Ammon's horn (tissue), 1 donor: ENCODE results near the gene MED23.
"Not testable (repeated sequence)": the region's sequence is repeated elsewhere in the genome, so short reads cannot be mapped to it uniquely, and the experiment has no call there.

Experiments
- DNase-seq: peaks from one replicate; pipeline ENCODE4 v3.0.0-alpha.2; 2016; ENCODE audit warnings: low spot score

Gene MED23

DNA sequence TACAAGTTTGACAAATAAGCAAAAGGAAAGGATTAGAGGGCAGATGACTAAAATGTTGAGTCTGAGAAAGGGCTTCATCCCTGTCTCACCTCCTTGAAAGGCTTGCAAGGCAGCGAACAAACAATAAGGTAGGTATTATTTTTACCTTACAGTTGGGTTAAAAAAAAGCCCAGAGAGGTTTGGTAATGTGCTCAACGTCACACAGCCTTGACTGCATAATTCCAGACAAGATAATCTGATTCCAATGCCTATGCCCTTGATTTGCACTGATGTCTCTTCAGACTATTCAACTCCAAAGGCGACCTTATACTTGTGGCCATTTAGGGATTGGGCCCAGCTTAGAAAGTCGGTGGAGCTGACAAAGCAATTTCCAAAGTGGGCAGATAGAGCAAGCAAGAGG lies 53.4 kb downstream of the MED23 start:
- no peak for DNase-seq

DNA sequence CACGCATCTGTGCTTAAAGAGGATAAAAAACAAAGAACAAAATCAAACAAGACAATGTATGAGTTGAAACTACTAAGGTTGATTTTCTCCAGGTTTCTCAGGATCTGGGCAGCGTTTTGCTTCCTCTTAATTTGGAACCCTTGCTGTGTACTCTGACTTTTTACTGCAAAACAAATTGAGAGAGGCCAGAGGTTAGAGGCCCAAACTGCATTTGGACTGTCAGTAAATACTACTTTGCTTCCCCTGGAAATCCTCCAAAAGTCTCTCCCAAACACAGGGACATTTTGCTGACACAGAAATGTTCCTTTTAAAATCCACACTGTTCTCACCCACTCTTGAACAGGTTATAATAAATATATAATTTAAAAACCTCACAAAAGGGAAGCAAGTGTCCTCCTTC lies 53.9 kb downstream of the MED23 start:
- DNase-seq = no peak

DNA sequence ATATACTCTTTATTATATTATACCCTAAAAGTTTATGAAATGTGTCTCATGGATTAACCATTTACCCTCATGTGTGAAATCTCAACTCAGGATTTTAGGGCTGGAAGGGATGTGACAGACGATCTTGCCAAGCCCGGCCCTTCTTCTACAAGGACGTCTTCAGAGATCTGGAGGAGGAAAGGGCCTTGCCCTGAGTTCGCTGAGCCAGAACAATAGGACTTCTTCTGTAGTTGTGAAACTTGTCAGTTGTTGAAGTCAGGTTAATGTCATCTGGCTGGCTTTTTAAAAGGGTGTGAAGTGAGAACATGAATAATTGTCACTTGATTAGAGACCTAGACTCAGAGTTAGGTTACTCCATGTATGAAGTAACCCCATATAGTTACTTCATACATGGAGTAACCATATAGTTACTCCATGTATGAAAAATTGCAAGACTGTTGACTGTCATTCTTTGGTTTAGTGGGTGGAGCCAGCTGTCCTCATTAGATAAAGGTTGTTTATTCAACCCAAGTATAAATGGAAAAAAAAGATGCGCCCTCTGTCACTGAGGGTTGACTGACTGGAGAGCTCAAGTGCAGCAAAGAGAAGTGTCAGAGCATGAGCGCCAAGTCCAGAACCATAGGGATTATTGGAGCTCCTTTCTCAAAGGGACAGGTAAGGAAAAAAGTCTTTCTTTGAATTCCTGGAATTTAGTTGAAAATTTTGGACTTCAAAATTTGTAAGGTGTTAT lies 55.2 kb downstream of the MED23 start, which contains the start of gene ARG1:
Gene ARG1, plus strand, starts transcription at position 541 of the 730 bp plus-strand sequence. Its CDS starts 57 bp downstream, at position 598.
- no peak for DNase-seq

DNA sequence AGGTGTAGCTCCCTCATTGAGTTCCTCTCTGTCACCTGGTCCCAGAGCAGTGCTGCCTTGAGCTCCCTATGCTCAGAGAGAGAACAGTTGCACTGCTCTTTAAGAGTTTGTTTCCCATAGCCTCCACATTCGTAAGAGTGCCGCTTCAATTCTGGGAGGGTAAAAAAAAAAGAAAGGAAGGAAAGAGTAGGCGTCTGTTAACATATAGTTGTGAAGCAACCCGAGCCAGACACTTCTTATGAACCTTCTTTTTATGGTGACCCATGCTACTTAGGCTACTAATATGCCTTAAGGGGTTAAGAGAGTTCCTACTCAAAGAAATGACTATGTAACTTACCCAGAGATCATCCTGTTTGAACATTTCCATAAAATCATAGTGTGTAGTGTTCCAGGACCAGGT lies 59.3 kb downstream of the MED23 start:
- no peak for DNase-seq

DNA sequence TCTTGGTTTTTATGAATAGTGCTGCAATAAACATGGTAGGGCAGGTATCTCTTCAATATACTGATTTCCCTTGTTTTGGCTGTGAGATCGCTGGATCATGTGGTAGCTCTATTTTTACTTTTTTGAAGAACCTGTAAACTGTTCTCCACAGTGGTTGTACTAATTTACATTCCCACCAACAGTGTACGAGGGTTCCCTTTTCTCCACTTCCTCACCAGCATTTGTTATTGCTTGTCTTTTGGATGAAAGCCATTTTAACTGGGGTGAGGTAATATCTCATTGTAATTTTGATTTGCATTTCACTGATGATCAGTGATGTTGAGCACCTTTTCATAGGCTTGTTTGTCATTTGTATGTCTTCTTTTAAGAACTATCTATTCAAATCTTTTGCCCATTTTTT lies 63.0 kb downstream of the MED23 start:
- no peak for DNase-seq

DNA sequence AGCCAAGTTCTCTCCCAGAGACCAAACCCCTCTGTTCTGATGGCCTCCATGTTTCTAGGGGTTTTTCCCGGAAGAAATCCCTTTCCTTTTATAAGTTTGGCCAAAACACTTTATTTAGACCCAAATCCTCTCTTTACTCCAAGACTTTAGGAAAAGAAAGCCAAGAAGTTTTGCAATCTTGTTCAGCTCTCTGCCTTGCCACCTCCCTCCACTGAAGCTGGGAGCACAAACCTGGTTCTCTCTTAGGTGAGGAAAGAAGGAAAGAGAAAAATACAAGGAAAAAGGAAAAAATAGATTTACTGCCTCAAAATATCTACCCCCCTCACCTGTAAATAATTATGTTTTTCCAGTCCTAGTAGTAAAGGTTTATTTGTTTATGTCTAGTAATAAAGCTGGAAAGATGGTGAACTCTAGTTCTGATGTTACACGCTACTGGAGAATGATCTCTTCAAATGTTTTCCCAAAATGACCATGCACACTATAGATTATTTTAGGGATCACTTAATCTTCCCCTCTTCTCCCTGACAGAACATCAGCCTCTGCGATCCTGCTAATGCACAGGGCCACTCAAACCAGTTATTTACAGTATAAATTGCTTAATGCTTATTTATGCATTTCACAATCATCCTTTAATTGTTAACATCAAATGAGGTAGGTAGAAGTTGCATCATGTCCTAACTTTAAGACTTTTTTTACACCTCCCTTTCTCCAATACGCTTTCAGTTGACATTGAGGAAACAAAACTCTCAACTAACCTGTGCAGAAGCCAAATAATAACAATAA lies 65.9 kb downstream of the MED23 start:
- DNase-seq = no peak

DNA sequence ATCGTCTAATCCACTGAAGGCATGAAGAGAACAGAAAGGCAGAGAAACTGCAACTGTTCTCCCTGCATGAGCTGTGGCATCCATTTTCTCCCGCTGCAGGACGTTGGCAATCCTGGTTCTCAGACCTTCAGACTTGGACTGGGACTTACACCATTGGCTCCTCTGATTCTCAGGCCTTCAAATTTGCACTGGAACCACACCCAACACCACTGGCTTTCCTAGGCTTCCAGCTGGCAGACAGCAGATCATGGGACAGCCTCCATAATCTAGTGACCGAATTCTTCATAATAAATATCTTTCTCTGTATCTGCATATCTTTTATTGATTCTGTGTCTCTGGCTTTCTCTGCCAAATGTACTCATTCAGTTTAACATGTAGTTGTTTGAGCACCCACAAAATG lies 69.1 kb downstream of the MED23 start:
- DNase-seq = no peak

DNA sequence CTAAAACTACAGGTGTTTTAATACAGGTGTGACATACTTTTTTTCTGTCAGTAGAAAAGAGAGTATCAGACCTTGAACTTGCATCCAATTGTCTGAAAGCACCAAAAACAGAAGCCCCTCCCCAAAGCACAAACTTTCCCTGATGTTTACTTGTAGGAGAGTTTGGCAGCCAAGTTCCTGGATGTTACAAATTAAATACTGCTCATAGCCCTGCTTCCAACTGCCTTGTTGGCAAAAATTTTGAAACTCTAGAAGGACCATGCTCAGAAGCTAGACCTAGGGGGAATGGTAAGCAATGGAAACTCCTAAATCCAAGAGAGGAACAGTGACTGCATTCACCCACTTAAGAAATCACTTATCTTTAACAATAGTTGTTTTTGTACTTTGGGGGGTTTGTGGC lies 72.0 kb downstream of the MED23 start:
- DNase-seq = no peak

DNA sequence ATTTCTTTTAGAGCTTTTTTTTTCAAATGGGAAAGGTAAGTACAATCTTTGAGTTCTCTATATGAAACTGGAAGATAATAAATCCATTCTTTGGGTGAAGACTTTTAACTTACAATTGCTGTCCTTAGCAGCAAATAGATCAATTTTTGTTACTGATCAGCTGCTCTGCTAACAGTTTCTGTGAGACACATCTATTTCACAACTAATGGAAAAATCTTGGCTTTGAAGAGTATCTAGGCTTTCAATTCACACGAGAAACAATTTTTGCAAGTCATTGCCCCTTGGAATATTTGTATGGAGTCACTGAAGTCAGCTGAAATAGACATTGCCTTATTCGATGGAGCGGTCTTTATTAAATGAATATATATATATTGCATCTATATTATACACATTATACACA lies 75.5 kb downstream of the MED23 start:
- DNase-seq = no peak

DNA sequence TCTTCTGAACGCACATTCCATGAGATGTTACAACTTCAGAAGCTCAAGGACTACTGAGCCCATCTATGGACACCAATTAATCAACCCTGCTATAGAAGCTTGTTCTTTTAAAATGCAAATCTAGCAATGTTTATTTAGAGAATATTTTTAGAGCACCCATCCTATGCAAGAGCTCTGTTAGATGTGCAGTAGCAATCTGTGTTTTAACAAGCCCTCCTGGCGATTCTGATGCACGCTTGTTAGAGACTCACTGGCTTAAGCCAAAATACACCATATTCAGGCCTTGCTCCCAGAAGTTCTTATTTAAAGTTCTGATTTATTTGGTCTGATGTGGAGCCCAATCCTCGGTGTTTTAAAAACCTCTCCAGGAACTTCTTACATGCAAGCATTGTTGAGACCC lies 76.1 kb downstream of the MED23 start:
- no peak for DNase-seq

DNA sequence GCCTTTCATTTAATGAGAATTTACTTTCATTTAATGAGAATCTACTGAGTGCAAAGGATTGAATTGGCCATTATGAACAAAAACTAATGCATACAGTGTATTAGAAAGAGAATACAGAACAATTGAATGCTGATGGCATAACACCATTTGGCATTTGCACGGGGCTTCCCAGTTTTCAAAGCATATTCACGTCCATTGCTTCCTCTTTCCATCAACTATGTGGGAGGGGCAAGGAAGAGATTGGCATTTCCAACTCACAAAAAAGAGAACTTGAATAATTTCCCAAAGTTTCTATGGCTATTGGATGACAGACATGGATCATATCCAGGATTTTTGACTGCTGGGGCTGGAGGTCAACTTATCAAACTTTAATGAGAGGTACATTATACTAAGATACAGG lies 78.2 kb downstream of the MED23 start:
- DNase-seq = no peak

DNA sequence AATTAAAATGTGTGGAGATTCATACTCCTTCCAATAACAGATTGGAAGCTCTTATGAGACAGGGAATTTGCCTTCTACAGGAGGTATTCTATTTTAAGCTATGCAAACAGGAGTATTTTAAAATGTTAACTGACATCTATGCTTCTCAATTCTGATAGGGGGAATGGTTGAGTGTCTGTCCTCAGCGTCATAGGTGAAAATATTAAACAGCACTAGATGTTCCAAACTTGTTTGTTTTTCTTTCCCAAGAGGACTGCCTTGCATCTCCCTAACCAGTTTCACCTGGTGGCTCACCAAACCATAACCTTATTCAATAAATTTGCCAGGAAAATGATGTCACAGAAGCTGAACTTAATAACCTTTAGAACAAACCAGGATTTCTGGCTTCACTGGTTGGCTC lies 79.6 kb downstream of the MED23 start:
- no peak for DNase-seq

DNA sequence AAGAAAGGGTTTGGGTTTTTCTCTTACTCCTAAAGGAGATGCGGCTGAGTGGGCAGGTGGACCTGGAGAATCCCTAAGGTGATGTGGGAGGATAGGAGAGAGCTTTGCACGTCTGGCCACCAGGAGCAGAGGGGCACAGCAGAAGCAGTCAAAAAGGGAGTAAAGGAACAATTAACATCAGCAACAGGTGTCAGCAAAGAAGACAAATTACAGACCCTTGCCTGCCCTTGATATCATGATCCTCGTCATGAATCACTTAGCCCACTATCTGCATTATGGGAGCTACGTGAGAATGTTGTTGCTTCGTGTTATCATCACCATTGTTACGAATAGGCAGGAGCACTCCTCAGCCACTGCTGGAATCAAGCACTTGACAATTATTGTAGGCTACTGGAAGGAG lies 80.6 kb downstream of the MED23 start:
- DNase-seq = no peak

DNA sequence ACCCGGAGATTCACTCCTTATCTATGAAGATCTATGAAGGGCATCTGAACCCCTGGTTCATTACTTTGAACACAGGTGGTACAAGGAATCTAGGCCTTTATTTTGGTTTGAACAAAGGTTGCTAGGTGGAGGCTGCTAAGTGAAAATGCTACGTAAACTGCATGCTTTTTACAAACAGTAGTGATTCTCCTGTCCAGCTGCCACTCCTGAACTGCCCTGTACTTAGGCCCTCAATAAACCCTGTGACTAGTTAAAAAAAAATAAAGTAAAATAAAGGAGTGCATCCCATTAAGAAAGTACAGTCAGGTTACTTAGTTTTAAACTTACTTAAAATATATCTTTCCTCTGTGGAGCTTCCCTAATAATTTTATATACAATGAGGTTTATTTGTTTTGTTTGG lies 82.7 kb downstream of the MED23 start:
- DNase-seq = no peak

DNA sequence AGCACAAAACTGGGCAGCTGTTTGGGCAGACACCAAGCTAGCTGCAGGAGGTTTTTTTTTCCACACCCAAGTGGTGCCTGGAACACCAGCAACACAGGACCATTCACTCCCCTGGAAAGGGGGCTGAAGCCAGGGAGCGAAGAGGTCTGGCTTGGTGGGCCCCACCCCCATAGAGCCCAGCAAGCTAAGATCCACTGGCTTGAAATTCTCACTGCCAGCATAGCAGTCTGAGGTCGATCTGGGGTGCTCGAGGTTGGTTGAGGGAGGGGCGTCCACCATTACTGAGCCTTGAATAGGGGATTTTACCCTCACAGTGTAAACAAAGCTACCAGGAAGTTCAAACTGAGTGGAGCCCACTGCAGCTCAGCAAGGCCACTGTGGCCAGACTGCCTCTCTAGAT lies 89.4 kb downstream of the MED23 start:
- not testable (repeated sequence) for DNase-seq

DNA sequence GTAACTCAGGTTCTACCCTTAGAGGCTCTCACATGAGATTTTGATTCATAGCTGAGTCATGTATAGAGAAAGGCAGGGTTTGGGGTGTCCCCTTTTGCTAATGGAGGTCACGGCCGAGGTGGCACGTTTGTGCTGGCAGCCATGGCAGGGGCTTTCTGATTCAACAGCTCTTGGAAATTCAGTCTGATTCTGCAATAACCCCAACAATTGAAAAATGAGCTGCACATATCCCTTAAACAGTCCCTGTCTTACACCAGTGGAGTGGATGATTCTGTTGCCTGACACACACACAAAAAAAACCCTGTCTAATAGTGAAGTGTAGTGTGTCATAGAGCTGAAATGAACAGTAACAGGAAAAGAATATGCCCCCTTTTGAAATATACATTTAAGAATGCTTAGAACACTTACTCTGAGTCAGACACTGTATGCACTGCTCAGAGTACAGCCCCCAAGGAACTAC lies 95.4 kb downstream of the MED23 start:
- no peak for DNase-seq

DNA sequence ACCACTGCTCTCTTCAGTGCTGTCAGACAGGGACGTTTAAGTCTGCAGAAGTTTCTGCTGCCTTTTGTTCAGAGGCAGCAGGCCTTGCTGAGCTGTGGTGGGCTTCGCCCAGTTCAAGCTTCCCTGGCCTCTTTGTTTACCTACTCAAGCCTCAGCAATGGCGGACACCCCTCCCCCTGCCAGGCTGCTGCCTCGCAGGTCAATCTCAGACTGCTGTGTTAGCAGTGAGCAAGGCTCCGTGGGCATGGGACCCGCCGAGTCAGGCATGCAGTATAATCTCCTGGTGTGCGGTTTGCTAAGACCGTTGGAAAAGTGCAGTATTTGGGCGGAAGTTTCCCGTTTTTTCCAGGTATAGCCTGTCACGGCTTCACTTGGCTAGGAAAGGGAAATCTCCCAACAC lies 96.4 kb downstream of the MED23 start:
- DNase-seq = not testable (repeated sequence)

DNA sequence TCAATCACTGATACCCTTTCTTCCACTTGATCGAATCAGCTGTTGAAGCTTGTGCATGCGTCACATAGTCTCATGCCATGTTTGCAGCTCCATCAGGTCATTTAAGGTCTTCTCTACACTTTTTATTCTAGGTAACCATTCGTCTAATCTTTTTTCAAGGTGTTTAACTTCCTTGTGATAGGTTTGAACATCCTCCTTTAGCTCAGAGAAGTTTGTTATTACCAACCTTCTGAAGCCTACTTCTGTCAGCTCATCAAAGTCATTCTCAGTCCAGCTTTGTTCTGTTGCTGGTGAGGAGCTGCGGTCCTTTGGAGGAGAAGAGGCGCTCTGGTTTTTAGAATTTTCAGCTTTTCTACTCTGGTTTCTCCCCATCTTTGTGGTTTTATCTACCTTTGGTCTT lies 97.1 kb downstream of the MED23 start:
- DNase-seq = not testable (repeated sequence)

DNA sequence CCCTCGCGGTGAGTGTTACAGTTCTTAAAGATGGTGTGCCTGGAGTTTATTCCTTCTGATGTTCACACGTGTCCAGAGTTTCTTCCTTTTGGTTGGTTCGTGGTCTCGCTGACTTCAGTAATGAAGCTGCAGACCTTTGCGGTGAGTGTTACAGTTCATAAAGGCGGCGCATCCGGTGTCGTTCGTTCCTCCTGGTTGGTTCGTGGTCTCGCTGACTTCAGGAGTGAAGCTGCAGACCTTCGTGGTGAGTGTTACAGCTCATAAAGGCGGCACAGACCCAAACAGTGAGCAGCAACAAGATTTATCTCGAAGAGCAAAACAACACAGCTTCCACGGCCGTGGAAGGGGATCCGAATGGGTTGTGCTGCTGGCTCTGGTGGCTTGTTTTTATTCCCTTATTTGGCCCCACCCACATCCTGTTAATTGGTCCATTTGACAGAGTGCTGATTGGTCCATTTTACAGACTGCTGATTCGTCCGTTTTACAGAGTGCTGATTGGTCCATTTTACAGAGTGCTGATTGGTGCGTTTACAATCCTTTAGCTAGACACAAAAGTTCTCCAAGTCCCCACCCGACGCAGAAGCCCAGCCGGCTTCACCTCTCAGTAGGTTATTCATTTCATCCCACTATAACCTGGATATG lies 103.2 kb downstream of the MED23 start:
- DNase-seq = no peak

DNA sequence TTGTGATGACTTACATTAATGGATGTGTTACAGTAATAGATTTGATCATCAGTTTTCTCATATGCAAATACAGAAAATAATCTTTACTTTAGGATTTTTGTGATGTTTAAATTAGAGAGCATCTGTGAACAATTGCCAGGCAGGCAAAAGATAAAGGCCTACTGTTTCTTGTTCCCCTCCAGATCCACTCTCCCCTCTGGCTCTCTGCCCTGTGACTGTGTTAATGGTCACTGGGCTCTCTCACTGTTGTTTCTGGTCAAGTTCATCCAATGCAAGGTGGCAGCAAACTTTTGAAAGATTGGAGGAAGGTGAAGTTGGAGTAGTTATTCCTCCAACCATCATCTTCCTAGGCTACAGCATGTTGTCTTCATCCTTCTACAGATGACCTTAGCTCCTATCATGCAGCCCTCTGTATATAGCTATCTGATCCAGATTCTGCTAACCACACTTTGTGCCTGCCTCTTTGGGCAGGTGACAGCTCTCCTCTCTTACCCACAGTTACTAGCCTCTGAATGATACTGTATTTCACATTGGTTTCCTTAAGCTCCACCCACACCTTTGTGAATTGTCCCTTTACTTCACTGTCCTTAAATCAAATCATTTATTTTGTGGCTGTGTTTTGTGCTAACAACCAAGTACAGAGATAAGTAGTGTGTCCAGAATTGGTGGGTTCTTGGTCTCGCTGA lies 103.9 kb downstream of the MED23 start:
- peak; percentile 64 for DNase-seq
